Muscle of leg (tissue), 11 donors: ENCODE results near the gene GAS2L1. TPM values are rescaled to one million over a fixed set of nuclear protein-coding genes. Genes with fewer than 3 reads are reported as not detected.

Experiments
- DNase-seq: peaks from one replicate; pipeline ENCODE4 v3.0.0; 2013
- H3K27ac ChIP-seq: one replicate; pipeline ENCODE4 v1.5.1; 2013; ENCODE audit warnings: mild to moderate bottlenecking, low read length, control low read depth
- H3K27me3 ChIP-seq: one replicate; pipeline ENCODE4 v1.6.1; 2013; ENCODE audit warnings: low read length; ENCODE audit not compliant: control insufficient read depth, insufficient read depth
- H3K36me3 ChIP-seq: one replicate; pipeline ENCODE4 v1.6.1; 2013; ENCODE audit warnings: low read length; ENCODE audit not compliant: control insufficient read depth, insufficient read depth
- H3K4me1 ChIP-seq: one replicate; pipeline ENCODE4 v1.6.1; 2013; ENCODE audit warnings: low read length; ENCODE audit not compliant: control insufficient read depth, insufficient read depth
- H3K4me3 ChIP-seq: one replicate; pipeline ENCODE4 v1.5.1; 2013; ENCODE audit warnings: low read length, control low read depth
- H3K9me3 ChIP-seq: replicated peaks from 2 replicates; pipeline ENCODE4 v1.6.1; 2013; ENCODE audit warnings: low read depth, low read length; ENCODE audit not compliant: control insufficient read depth
- WGBS: methylation state at CpG from one replicate; pipeline ENCODE4 v1.1.5; 2013; ENCODE audit warnings: missing lambda C conversion rate; ENCODE audit not compliant: insufficient coverage; 5-methylcytosine and 5-hydroxymethylcytosine counted together
- polyA plus RNA-seq, 8 donors: library from polyadenylated mRNA; unstranded; fragments of 120-200 nt; gene quantifications; one replicate each; pipeline versions ENCODE4 v1.2.1 to v1.2.3, GENCODE V29; 2013; ENCODE audit warnings: inconsistent platforms in 1 of 8, low replicate concordance in 1 of 8; ENCODE audit not compliant: insufficient read length in 8 of 8, insufficient read depth in 1 of 8
- total RNA-seq: library from RNA; stranded (reverse); fragments of 120-200 nt; gene quantifications from one replicate; pipeline ENCODE4 v1.2.4, GENCODE V29; 2013

The GAS2L1 gene
- total and polyA plus RNA-seq, 9 donors: 2.7 to 15.4 (median 13.4) TPM

DNA sequence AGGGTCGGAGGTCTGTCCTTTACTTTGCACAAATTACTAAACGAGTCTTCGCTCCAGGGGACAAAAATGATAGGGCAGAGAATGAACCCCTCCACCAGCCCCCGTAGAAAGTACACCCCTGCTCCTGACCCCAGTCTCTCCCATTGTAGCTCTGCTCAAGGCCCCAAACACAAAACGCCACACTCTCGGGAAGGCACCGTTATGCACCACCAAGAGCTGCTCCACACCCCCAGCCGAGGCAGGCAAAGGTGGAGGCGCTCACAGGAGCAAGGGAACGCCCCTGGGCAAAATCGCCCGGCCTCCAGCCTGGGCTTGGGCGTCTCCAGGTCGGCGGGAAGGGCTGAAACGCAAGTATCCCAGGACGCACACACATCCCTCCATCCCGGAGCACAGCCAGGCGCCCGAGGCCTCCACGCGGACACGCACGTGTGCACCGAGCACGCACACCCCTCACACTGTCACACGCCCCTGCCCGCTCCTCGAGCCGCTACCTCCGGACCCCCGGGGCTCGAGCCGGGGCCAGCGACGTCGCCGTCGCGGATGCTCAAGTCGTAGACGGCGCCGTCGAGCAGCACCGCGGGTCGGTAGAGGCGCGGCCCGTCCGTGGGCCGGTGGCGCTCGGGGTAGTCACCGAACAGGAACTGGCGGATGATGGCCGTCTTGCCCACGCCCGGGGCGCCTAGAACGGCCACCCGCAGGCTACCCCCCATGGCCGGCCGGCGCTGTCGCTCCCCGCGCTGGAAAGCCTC is 8.3 kb downstream of the GAS2L1 start:
- Histone ChIP-seq H3K9me3 (no peaks in the 10 kb centered on the region), H3K4me3 (peak overlapping the region; percentile 8), H3K27ac (no peak overlapping the region), H3K4me1 (peaks cover 59% of the 10 kb centered on the region), H3K36me3 (peaks cover 18% of the 10 kb centered on the region), H3K27me3 (peaks cover 41% of the 10 kb centered on the region)
- 3% methylated on average over 68 of the region's 69 CpGs for WGBS
- DNase-seq: no peak

DNA sequence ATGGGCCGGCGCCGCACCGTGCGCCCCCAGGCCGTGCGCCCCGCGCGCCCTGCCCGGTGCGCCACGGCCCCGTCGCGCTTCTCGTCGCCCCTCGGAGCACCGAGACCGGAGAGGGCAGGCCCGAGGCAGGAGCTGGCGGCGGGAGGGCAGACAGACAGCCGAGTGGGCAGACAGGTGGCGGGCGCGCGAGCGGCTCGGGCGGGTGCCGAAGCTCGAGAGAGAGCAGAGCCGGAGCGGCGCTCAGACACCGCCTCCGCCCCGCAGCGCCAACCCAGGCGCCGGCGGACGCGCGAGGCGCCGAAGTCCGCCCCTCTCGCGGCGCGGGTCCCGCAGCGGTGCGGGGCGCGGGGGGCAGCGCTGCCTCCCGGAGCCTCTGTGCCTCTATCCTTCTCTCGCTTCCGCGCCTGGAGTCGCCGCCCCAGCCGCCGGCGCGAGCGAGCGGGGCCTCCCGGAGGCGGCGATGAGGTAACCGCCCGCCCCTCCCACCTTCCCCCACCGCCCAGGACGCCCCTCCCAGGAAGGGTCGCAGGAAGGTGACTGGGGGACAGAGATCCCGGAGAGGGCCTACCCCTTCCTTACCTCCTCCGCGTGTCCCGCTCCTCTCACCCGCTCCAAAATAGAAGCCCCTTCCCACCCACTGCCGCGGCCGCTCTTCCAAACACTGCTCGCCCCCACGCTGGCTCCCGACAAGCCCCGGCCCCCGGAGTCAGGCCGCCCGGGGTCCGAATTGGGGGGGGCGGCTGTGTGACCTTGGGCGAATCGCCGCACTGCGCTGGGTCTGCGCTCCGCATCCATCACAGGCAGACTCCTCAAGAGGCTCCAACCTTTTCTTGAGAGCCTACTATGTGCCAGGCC is 9.1 kb downstream of the GAS2L1 start, which contains the start of gene RASL10A:
Gene RASL10A, minus strand, starts transcription at position 412 of the 855 bp plus-strand sequence. CDS start 451 bp downstream, outside the sequence.
- Histone ChIP-seq H3K36me3 (peaks cover 15% of the 10 kb centered on the region), H3K27ac (no peak within 1 kb of the TSS), H3K4me1 (peaks cover 53% of the 10 kb centered on the region), H3K9me3 (no peaks in the 10 kb centered on the region), H3K27me3 (peaks cover 41% of the 10 kb centered on the region), H3K4me3 (peak within 1 kb of the TSS; percentile 21)
- DNase-seq: peak; percentile 59
- WGBS: 4% methylated on average over 73 of the region's 103 CpGs

DNA sequence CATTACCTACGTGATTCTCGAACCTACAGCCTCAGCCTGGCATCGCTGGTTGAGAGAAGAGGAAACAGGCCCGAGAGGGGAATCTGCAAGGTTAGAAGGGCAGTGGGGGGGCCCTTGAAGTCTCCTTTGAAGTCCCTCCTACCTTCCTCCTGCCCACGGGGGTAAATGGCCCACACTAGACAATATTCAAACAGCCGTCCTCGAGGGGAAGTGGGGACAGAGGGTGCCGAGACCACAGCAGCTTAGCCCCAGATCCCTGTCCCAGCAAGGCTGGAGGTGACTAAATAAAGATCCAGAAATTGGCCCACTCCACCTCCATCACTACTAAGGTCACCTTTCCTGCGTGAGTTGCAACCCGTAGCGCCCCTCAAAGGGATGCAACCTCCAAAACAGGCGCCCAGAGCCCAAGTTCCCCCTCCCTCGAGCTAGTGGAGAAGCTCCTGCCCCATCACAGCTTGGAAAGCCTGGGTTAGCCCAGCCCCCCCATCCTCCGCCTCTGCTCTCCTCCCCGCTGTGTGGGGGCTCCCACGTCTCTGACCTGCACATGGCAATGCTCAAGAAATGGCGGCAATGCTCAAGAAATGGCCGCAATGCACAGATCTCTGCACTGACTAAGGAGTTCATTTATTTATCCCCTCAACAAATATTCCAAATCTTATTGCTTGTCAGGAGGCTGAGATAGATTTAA is 9.8 kb downstream of the GAS2L1 start:
- Histone ChIP-seq H3K9me3 (no peaks in the 10 kb centered on the region), H3K4me1 (peaks cover 45% of the 10 kb centered on the region), H3K4me3 (peak overlapping the region; percentile 21), H3K27ac (no peak overlapping the region), H3K36me3 (peaks cover 12% of the 10 kb centered on the region), H3K27me3 (peaks cover 41% of the 10 kb centered on the region)
- 42% methylated on average over 6 of the region's 18 CpGs for WGBS
- DNase-seq: no peak

DNA sequence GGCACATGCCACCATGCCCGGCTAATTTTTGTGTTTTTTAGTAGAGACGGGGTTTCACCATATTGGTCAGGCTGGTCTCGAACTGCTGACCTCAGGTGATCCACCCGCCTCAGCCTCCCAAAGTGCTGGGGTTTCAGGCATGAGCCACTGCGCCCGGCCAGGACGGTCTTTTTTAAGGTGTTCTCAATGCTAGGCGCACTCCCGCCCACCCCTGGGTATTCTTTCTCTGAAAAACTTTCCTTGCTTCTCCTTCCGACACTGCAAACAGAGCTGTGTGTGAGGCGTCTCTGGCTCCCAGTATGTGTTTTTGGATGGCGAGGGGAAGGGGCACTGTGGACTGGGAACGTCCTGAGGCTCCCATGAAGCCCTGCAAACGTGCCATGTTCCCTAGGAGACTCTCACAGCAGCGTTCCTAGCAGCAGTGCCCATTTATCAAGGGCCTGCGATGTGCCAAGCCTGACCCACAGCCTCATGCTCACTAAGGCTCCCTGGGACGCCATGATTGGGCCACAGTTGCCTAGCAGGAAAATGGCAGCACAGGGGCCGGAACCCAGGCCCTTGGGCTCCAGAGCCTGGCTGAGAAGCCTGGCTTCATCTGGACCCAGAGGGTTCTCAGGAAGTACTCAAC is 11.5 kb downstream of the GAS2L1 start:
- no peak overlapping the region for H3K4me3 ChIP-seq
- H3K4me1 ChIP-seq: peaks cover 28% of the 10 kb centered on the region
- no peaks in the 10 kb centered on the region for H3K9me3 ChIP-seq
- no peak for DNase-seq
- peaks cover 1% of the 10 kb centered on the region for H3K36me3 ChIP-seq
- H3K27me3 ChIP-seq: peaks cover 37% of the 10 kb centered on the region
- H3K27ac ChIP-seq: no peak overlapping the region
- 83% methylated on average over 11 of the region's 18 CpGs for WGBS

DNA sequence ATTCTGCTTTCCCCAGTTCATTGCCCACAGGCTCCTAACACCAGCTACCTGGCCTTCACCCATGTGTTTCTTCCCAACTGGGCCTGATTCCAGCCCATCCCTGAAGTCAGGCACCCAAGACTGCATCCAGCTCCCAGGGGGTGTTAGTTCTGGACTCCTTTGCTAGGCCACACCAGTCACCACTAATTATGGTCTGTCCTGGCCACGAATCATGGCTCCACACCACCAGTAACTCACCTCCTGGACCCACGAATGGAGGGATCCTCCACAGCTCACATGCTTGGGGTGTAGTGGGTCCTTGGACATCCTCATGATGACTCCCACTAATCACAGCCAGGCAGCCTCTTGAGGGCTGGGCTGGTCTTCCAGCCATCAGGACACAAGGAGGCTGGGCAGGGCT is 12.6 kb downstream of the GAS2L1 start:
- no peak for DNase-seq
- H3K4me1 ChIP-seq: peaks cover 17% of the 10 kb centered on the region
- H3K4me3 ChIP-seq: no peak overlapping the region
- WGBS: no CpG with 5 or more reads among the region's 2 CpGs
- H3K27me3 ChIP-seq: peaks cover 26% of the 10 kb centered on the region
- no peaks in the 10 kb centered on the region for H3K36me3 ChIP-seq
- no peak overlapping the region for H3K27ac ChIP-seq
- H3K9me3 ChIP-seq: no peaks in the 10 kb centered on the region

DNA sequence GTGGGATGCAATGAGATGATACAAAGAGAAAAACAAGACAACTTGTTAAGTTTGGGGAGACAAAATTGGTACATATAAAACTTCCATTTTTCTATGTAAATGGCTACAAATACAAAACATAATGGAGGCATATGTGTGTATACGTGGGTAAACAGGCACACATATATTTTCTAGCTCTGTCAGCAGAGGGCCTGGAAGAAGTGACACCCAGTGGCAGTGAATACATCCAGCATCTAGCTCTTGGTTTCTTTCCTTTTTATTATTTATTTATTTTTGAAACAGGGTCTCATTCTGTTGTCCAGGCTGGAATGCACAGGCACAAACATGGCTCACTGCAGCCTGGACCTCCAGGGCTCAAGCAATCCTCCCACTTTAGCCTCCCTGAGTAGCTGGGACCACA is 14.1 kb downstream of the GAS2L1 start:
- Histone ChIP-seq H3K27ac (no peak overlapping the region), H3K27me3 (peaks cover 16% of the 10 kb centered on the region), H3K36me3 (no peaks in the 10 kb centered on the region), H3K9me3 (no peaks in the 10 kb centered on the region), H3K4me3 (no peak overlapping the region), H3K4me1 (peaks cover 7% of the 10 kb centered on the region)
- DNase-seq: no peak
- no CpG with 5 or more reads among the region's 1 CpG for WGBS

DNA sequence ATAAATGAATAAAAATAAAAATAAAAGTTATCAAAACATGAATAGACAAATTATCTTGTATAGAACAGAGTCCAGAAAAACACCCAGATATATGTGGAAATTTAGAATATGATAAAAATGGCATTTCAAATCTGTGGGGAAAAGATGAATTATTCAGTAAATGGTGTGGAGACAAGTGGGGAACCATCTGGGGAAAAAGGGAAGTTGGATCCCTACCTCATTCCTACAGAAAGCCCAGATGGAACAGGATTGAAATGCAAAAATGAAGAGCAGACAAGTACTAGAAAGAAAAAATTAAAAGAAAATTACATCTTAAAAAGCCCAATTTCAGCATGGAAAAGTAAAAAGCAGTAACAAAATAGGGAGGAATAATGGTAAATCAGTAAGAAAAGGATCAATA is 17.2 kb downstream of the GAS2L1 start:
- peaks cover 26% of the 10 kb centered on the region for H3K4me1 ChIP-seq
- H3K27ac ChIP-seq: no peak overlapping the region
- DNase-seq: no peak
- H3K27me3 ChIP-seq: no peaks in the 10 kb centered on the region
- no peak overlapping the region for H3K4me3 ChIP-seq
- peaks cover 23% of the 10 kb centered on the region for H3K36me3 ChIP-seq
- H3K9me3 ChIP-seq: no peaks in the 10 kb centered on the region

DNA sequence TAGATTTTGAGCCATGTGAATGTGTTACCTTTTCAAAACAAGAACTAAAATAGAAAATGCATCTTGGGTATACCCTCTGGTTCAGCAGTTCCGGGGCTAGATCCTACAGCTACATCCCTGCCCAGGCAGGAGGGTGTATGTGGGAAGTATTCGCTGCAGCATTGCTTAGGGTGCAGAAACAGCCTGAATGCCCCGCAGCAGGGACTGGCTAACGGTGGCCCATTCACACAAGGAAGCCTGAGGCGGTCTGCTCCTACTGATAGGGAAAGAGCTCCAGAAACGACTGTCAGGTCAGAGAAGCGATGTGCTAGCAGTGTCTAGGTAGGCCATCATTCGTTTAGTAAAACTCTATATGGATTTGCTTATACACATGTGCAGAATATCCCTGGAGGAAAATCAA is 18.9 kb downstream of the GAS2L1 start:
- Histone ChIP-seq H3K27me3 (no peaks in the 10 kb centered on the region), H3K4me1 (peaks cover 44% of the 10 kb centered on the region), H3K9me3 (no peaks in the 10 kb centered on the region), H3K4me3 (no peak overlapping the region), H3K36me3 (peaks cover 34% of the 10 kb centered on the region), H3K27ac (no peak overlapping the region)
- no peak for DNase-seq
- WGBS: 83% methylated on average over 5 of the region's 8 CpGs

DNA sequence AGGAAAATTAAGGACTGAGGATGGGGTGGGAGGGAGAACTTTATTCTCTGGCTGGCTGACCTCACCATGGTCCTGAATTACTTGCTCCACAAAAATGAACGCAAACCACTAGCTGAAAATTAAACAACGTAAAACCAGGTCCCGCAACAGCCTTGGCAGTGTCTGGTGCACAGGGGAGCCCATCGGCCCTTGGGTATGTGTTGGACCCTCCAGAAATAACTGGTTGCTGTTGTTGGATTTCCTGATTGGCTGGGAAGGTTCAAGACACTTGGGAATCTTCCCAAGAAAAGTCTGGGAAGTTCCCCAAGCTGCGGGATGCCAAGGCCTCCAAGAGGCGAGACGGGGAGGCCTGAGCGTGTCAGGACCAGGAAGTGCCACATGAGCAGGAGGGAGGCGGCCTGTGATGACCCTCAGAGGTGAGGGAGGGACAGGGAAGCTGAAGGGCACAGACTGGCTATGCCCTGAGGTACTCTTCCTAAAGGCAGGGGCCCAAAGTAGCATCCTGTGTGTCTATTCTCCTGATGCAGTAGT is 19.4 kb downstream of the GAS2L1 start:
- Histone ChIP-seq H3K36me3 (peaks cover 35% of the 10 kb centered on the region), H3K9me3 (no peaks in the 10 kb centered on the region), H3K27ac (no peak overlapping the region), H3K27me3 (no peaks in the 10 kb centered on the region), H3K4me3 (no peak overlapping the region), H3K4me1 (peaks cover 49% of the 10 kb centered on the region)
- DNase-seq: no peak
- WGBS: 39% methylated on average over 9 of the region's 9 CpGs
